Mesothelial cell of epicardium (in vitro differentiated cells): Measurements from ENCODE around the gene CHST15. TPM values are rescaled to one million over a fixed set of nuclear protein-coding genes. Genes with fewer than 3 reads are reported as not detected.

Source experiments
- DNase-seq, 2 experiments: peaks; one replicate each; pipeline ENCODE4 v3.0.0; 2021; ENCODE audit warnings: low spot score in 2 of 2; ENCODE audit not compliant: unreplicated experiment in 2 of 2
- H3K27ac Mint-ChIP-seq: 2 replicates; pipeline ENCODE4 v1.8.0; 2021; ENCODE audit warnings: mixed read lengths
- H3K27me3 Mint-ChIP-seq: 2 replicates; pipeline ENCODE4 v1.8.0; 2021; ENCODE audit warnings: low read depth, mixed read lengths
- H3K36me3 Mint-ChIP-seq: 2 replicates; pipeline ENCODE4 v1.8.0; 2021; ENCODE audit warnings: mixed read lengths
- H3K4me1 Mint-ChIP-seq: 2 replicates; pipeline ENCODE4 v1.8.0; 2021; ENCODE audit warnings: mixed read lengths
- H3K4me3 Mint-ChIP-seq: 2 replicates; pipeline ENCODE4 v1.8.0; 2021; ENCODE audit warnings: mild to moderate bottlenecking, moderate library complexity, mixed read lengths
- H3K9me3 Mint-ChIP-seq: 2 replicates; pipeline ENCODE4 v1.8.0; 2021; ENCODE audit warnings: mixed read lengths
- CTCF ChIP-seq: fragments of 200-600 bp; sonication (generic); IDR thresholded peaks from one replicate; pipeline ENCODE4 v1.5.0; 2021; ENCODE audit warnings: antibody characterized with exemption; ENCODE audit not compliant: unreplicated experiment
- total RNA-seq: library from RNA; stranded (reverse); gene quantifications from 3 replicates; pipeline ENCODE4 v1.2.1, GENCODE V29; 2021

Gene CHST15
- total RNA-seq, 1 donor from 2014 or later, result 39.4 TPM

- H3K36me3 Mint-ChIP-seq, result peaks cover 52% of the 10 kb centered on the region
- H3K4me1 Mint-ChIP-seq, result no peaks in the 10 kb centered on the region
- no peak for TF ChIP-seq CTCF
Measured at GRCh38 chr10:124012991-124013390, 80.4 kb downstream of the CHST15 start.

GRCh38 chr10:124012583-124012982, 80.8 kb downstream of the CHST15 start:
- peaks cover 10% of the 10 kb centered on the region for H3K9me3 Mint-ChIP-seq
- no peak for TF ChIP-seq CTCF
- H3K27ac Mint-ChIP-seq, result no peak overlapping the region
- DNase-seq, result no peak
- H3K27me3 Mint-ChIP-seq, result no peaks in the 10 kb centered on the region
- peaks cover 52% of the 10 kb centered on the region for H3K36me3 Mint-ChIP-seq
- no peaks in the 10 kb centered on the region for H3K4me1 Mint-ChIP-seq
- no peak overlapping the region for H3K4me3 Mint-ChIP-seq

More at GRCh38 chr10:124012991-124013390, 80.4 kb downstream of the CHST15 start:
- Mint-ChIP-seq H3K4me3 (no peak overlapping the region), H3K27me3 (no peaks in the 10 kb centered on the region), H3K27ac (no peak overlapping the region), H3K9me3 (peaks cover 10% of the 10 kb centered on the region)
- no peak for DNase-seq

GRCh38 chr10:124012066-124012465, 81.3 kb downstream of the CHST15 start:
- Mint-ChIP-seq H3K4me1 (no peaks in the 10 kb centered on the region), H3K36me3 (peaks cover 54% of the 10 kb centered on the region), H3K27me3 (no peaks in the 10 kb centered on the region), H3K4me3 (no peak overlapping the region), H3K27ac (no peak overlapping the region), H3K9me3 (peaks cover 10% of the 10 kb centered on the region)
- DNase-seq, result no peak
- TF ChIP-seq CTCF, result no peak

- Mint-ChIP-seq H3K4me1 (no peaks in the 10 kb centered on the region), H3K9me3 (peaks cover 10% of the 10 kb centered on the region), H3K27me3 (no peaks in the 10 kb centered on the region), H3K4me3 (no peak overlapping the region), H3K27ac (no peak overlapping the region), H3K36me3 (peaks cover 50% of the 10 kb centered on the region)
- TF ChIP-seq CTCF, result no peak
- DNase-seq, result no peak
Measured at GRCh38 chr10:124011464-124011863, 81.9 kb downstream of the CHST15 start.

GRCh38 chr10:124010563-124011131, 82.8 kb downstream of the CHST15 start:
- Mint-ChIP-seq H3K27me3 (no peaks in the 10 kb centered on the region), H3K27ac (no peak overlapping the region), H3K4me3 (no peak overlapping the region), H3K9me3 (peaks cover 10% of the 10 kb centered on the region), H3K36me3 (peaks cover 49% of the 10 kb centered on the region), H3K4me1 (peaks cover 3% of the 10 kb centered on the region)
- TF ChIP-seq CTCF, result no peak
- DNase-seq, result no peak

- H3K27me3 Mint-ChIP-seq, result no peaks in the 10 kb centered on the region
- no peak overlapping the region for H3K4me3 Mint-ChIP-seq
- no peak for TF ChIP-seq CTCF
- peaks cover 45% of the 10 kb centered on the region for H3K36me3 Mint-ChIP-seq
- H3K9me3 Mint-ChIP-seq, result peaks cover 10% of the 10 kb centered on the region
- H3K27ac Mint-ChIP-seq, result no peak overlapping the region
- H3K4me1 Mint-ChIP-seq, result peaks cover 3% of the 10 kb centered on the region
- no peak for DNase-seq
Measured at GRCh38 chr10:124010024-124010423, 83.4 kb downstream of the CHST15 start.
